ENCODE measurements around the gene SLX4IP.
"Not testable (repeated sequence)": the region's sequence is repeated elsewhere in the genome, so short reads cannot be mapped to it uniquely, and the experiment has no call there.

SLX4IP gene

DNA sequence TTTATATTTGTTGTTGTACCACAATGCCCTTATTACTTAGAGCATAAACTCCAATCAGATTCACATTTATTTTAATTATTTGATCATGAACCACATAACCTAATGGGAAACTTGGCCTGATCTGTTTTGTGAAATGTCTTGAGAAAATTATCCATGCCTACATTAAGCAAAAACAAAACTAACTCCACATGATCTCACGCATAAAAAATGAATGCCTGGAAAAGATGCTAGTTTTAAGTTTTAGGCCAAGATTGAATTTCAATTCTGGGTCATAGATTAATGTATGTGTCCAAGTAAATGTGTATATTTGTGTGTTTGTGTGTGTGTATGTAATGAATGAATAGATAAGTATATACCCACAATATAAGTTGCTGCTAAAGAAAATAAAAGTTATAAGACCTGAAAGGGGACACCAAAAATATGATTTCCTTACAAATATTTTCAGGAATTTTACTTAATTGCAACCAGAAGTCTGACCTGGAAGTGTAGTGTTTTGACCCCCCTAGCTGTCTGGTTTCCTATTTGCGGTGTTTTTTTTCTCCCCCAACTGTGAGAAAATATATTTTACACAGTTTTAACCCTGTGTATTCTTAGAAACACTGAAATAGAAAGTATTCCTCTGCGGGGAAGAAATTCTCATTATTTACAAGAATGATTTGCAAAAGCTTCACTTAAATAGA is 141.4 kb downstream of the SLX4IP start:
- no peak for DNase-seq (ENCODE audit: low spot score)

DNA sequence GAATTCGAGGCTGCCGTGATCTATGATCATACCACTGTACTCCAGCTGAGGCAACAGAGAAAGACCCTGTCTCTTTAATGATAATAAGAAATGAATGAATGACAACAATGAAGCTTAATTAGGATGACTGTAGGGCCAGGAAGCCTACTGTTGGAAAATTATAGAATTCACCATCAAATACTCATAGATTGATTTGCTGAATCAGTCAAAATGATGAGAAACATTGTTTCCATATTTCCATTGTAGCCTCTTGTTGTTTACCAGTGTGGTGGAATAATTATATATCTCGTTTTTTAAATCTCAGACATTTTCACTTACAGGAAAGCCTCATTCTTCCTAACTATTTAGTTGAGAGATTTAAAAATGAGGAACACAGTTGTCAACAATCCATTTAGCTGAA is 142.5 kb downstream of the SLX4IP start:
- no peak for DNase-seq (ENCODE audit: low spot score)

DNA sequence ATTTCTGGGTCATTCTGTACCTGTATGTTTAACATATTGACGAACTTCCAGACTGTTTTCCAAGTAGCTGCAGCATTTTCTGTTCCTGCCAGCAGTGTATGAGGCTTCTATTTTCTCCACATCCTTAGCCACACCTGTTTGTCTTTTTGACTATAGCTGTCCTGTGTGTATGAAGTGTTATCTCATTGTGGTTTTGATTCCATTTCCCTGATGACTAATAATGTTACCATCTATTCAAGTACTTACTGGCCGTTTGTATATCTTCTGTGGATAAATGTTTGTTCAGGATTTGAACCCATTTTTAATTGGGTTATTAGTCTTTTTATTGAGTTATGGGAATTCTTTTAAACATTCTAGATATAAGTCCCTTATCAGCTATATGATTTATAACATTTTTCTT is 143.5 kb downstream of the SLX4IP start:
- no peak for DNase-seq (ENCODE audit: low spot score)

DNA sequence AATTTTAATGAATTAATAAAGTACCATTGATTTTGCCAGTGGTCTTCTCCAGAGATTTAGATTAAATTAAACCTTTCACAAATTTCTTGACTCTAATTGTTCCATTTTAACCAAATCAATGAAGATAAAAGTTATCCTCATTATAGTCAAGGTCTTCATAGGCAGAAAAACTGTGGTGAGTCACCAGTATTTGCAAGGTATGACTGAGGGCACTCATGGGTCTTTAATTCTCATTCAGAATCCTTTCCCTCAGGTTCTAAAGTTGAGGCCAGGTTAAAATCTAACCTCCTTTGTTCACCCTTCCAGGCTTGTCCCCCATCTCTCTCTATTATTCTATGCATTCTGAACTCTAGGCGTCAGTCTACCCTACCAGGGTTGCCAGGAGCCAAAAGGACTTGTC is 144.8 kb downstream of the SLX4IP start:
- DNase-seq (ENCODE audit: low spot score), result no peak

DNA sequence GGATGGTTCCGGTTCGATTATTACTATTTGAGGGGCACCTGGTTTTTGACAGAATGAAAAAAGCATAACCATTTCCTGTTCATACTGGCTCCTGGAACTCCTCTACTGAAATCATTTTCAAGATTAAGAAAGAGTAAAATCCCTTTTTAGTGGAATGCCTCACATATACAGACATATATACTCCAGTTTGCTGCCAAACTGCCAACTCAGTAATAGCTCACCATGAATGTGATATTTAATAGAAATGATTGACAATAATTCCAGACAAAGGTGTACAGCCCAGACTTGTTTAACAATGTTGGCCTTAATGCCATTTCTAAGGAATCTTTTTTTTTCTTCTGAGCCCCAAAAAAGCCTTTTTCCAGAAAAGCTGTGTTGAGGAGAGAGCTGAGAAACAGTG is 145.6 kb downstream of the SLX4IP start:
- no peak for DNase-seq (ENCODE audit: low spot score)

DNA sequence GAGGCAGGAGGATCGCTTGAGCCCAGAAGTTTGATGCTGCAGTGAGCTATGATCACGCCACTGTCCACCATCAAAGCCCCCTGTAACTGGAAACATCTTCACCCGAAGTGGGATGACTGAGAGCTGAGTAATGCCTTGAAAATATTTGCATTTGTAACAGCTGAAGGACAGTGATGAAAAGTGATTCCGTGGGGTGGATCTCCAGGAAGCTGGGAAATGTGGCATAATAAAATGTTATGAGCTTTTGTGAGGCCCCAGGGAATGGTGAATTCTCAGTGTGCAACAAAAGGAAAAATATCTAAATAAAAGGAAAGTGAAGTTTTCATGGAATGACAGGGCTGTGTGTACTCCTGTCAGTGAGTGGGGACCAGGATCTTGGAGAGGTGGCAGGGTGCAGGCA is 146.7 kb downstream of the SLX4IP start:
- DNase-seq (ENCODE audit: low spot score), result no peak

DNA sequence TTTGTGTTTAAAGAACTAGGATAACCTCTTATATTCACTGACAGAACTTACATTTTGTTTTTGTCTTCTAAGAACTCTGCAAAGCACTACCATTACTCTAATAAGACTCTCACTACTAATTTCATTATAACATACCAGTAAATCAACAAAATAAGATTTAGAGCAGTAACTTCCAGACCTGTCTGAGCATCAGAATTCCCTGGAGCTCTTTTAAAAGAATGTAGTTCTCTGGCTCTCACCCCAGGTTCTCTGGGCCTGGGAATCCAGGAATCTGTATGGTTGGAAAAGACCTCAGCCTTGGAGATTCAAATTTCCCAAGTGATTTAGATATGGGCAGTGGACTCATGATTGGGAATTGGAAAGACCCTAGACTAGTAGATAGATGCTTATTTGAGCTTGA is 149.3 kb downstream of the SLX4IP start:
- DNase-seq (ENCODE audit: low spot score), result no peak

DNA sequence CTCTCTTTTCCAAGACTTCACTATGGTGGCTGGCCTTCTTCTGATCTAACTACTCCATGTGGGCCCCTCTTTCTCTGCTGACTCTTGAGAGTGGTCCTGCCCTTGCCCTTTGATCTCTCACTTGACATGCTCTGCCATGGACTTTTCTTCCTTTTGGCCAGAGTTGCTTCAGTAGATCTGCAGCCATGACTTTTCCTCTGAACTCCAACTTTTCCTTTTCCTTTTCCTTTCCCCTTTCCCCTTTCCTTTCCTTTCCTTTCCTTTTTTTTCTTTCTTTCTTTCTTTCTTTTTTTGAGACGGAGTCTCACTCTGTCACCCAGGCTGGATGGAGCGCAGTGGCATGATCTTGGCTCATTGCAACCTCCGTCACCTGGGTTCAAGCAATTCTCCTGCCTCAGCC is 150.2 kb downstream of the SLX4IP start:
- no peak for DNase-seq (ENCODE audit: low spot score)

DNA sequence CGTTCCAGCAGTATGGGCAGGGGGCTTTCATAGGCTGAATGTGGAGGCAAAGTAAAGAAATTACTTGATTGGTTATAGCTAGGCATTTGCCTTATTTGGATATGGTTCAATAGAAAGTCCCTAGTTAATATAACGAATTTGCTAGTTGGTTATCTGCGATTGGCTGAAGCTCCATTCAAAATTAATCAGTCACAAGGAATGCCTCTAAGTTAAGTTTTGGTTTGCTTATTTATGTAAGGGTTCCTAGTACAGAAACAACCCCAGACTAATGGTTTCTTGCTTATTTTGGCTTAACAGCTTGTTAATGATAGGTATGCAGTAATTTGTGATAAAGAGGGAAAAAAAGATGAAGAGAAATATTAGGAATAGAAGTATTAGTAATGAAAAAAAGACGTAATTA is 151.2 kb downstream of the SLX4IP start:
- no peak for DNase-seq (ENCODE audit: low spot score)

DNA sequence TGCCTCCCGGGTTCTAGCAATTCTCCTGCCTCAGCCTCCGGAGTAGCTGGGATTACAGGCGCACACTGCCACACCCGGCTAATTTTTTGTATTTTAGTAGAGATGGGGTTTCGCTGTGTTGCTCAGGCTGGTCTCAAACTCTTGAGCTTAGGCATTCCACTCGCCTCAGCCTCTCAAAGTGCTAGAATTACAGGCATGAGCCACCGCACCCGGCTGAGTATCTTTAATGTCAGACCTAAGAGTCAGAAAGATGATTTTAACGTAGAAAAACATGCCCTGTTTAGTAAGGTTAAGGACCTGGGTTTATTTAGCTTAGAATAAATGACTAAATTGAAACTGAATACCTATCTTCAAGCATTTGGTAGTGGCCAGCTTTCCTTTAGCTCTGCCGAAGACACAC is 155.3 kb downstream of the SLX4IP start:
- not testable (repeated sequence) for DNase-seq (ENCODE audit: low spot score)

DNA sequence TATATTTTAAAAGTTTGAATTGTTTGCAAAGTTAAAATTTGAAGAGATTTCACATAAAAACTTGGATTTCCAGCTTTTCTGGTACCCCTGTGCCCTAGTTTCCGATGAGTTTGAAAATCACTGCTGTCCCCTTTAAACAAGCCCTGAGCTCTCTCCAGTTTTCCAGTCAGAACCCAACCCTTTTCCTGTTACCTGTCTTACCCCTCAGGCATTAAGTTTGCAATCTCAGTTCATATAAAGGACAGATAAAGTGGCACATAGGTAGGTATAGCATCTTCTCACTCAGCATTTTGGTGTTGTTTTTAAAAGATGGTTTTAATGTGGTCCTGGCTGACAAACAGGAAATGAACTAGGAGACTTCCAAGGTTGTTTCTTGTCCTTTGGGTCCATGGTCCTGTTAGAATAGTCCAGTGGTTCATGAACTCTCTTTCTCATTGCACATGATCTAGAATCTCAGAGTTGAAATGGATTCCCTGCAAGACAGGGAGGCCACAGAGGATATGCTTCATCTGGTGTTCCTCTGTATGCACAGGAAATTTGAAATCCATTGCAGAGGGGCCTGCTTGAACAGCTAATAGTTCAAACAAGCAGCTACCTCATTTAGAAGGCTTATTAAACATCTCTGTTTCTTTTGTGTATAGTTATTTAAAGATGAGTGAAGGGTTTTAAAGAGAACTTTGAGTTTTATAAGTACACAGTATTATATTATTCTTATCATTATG is 156.0 kb downstream of the SLX4IP start:
- no peak for DNase-seq (ENCODE audit: low spot score)

DNA sequence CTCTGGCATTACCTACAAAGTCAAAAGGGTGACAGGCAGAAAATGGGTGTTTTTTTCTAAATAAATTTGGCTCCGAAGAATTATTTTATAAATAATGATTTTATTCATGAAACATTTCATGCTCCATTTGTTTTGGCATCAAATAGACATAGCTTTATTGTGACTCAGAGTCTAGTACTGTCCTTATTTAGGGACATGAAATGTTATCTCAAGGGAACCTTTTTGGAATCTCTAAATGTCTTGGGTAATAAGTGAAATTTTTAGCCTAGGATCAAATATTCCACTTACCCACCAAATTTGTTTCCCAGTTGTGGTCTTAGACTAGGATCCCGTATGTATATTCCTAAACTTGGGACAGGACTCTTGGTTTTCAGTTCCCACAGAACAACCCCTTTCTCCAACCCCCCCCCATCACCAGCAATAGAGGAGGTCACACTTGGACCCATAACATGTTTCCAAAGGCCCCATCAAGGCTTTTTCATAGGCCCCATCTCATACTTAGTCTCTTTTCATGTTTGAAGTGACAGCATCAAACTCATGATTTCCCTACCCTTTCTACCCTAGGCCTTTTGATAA is 156.9 kb downstream of the SLX4IP start:
- DNase-seq (ENCODE audit: low spot score), result no peak

DNA sequence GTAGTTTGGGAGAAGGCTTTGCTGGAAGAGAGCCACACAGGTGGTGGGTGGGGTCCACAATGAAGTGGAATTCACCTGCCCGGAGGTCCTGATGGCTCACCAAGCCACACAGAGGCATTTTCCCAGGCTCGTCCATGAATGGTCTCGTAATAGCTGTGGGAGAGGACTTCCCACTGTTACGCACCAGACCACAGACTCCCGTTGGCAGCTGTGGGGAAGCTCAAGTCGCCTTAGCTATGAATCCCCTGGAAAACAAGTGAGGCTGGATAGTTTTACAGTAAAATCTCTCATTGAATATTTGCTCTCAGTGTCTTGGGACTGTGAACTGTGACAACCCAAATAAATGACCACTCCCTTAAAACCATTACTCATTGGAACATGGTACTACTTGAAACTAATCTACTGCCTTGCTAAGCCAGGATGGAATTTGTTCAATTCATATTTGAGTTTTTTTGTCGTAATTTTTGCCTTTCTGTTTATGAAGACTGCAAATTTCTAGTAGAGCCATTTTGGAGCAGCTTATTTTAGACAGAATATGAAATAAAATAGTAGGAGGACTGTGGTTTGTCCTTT is 159.3 kb downstream of the SLX4IP start:
- no peak for DNase-seq (ENCODE audit: low spot score)

DNA sequence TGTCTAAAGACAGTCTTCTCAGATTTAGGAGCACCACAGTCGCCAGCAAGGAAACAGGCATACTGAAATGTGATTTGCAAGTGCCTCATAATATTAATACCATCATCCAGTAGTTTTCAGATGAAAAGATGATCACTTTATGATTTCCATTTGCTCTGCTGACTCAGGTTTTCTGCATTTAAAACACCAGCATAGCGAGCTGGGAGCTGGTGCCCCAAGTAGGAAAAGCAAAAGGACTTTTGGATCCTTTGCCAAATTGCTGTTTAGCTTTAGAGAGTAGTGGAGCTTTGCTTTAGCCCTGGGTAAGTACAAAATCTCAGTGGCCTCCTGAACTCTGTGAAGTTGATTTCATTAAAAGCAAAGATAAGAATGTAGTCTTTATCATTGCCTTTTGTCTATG is 160.2 kb downstream of the SLX4IP start:
- DNase-seq (ENCODE audit: low spot score), result no peak

DNA sequence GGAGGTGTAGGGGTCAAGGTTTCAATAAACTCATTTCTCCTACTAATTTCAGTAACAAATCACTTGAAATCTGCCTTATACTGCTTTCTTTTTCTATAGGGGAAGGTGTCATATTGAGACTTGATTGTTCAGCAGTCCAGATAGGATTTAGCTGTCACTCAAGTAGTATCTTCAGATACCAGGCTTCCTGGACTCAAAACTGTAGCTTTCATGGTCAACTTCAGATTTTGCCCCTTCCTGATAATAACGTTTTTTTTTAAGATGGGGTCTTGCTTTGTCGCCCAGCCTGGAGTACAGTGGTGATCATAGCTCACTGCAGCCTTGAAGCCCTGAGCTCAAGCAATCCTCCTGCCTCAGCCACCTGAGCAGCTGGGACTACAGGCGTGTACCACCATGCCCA is 160.9 kb downstream of the SLX4IP start:
- no peak for DNase-seq (ENCODE audit: low spot score)

DNA sequence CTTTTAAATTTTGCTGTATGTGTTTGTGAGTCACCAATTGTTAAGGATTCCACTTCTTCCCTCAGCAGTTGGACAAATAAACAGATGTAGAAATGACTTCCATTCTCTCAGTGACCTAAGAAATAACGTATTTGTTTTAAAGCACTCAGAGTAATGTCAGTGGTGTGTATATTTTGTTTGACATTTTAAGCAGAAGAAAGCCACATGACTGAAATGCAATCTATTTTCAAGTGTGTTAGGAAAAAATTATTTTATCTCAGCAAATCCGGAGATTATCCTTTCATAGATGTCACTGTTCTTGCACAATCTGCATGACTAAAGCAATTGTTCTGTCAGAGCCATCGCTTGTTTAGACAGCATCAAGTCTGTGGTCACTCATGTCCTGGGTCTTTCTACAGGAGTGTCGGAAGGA is 161.6 kb downstream of the SLX4IP start:
- DNase-seq (ENCODE audit: low spot score), result no peak

DNA sequence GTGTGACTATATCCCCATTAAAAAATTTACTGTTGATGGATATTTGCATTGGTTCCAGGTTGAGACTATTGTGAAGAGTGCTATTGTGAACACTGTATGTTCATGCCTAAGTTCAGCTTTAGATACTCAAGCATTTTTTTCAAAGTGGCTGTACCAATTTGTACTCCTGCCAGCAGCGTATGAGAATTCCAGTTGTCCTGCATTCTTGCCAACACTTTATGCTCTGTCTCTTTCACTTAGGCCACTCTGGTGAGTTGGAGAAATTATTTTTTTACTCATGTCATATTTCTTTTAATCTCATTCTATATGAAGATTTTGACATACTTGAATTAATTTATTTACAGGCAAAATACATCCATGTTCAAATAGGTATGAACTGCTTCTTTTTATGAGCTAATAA is 162.5 kb downstream of the SLX4IP start:
- DNase-seq (ENCODE audit: low spot score), result no peak

DNA sequence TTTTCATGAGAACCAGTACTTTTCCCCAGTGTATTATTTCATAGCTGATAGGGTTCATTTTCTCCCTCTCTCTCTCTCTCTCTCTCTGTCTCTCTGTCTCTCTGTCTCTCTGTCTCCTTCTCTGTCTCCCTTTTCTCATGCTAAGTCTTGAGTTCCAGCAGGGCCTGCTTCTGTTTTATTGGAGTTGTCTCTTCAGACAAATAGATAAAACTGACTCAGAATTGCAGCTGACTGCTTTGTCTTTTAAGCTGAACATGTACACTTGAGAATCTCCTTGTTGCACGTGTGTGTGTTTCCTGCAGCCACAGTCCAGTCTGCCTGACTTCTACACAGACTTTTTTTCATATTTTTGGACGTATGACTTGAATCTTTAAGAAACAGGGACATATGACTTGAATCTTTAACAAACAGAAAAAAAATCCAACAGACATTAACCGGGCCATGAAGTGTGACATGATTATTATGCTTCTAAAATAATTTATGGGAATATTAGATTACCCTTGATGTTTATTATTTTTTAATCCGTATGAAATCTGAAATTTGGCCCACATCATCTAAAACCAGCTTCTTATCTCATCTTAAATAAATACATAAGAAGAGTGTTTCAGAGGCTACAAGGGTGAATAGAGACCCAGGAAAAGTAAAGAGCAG is 167.2 kb downstream of the SLX4IP start:
- no peak for DNase-seq (ENCODE audit: low spot score)

DNA sequence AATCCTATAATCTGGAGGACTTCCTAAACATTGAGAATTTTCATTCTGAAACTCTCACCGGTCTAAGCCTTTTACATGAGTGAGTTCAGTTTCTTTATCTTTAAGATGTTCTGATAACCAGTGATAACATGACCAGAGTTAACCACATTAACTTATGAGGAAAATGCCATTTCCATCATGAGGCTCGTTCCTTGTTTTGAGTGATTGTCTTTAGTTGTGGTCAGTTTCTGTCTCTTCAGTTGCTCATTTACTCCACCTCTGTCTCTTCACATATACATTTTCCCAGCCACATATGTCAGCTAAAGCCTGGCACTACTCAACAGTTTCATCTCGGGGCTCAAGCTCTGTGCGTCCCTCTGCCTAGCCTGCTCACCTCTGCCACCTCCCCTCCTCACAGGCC is 168.3 kb downstream of the SLX4IP start:
- no peak for DNase-seq (ENCODE audit: low spot score)

DNA sequence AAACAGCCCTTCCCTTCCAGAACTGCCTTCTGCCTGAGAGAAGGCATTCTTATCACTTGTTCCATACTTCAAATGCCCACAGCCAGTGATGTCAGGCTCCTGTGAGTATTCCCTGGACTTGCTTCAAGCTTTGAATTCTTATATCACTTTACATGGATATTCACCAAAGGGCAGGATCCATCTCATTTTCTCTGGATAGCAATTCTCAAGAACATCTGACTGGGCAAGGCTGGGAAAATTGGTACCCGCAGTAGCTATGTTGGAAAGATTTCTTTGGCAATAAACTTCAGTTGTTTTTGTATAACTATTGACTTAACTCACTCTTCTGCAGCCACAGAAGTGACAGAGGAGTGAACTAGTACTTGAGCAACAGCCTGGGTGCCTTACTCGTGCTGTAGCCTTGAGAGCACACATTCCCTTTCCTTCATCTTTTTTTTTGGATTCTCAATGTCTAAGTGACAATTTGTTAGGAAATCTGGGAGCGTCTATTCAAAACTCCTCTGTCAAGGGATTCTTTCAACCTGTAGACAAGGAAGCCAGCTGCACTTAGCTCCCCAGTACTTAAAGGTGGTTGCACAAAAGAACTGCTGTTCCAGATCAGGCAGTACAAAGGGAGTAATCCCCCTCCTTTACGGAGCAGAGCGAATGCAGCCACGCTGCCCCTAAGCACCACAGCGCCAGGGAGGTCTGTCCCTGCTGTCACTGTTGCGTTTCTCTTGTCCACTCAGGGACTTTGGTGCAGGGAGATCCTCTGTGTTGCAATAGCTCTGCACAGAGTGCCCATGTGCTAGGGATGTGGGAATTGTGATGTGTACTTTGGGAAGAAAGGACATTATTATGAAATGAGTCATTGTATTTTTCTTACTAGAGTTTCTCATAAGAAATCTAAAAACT is 169.1 kb downstream of the SLX4IP start:
- no peak for DNase-seq (ENCODE audit: low spot score)

DNA sequence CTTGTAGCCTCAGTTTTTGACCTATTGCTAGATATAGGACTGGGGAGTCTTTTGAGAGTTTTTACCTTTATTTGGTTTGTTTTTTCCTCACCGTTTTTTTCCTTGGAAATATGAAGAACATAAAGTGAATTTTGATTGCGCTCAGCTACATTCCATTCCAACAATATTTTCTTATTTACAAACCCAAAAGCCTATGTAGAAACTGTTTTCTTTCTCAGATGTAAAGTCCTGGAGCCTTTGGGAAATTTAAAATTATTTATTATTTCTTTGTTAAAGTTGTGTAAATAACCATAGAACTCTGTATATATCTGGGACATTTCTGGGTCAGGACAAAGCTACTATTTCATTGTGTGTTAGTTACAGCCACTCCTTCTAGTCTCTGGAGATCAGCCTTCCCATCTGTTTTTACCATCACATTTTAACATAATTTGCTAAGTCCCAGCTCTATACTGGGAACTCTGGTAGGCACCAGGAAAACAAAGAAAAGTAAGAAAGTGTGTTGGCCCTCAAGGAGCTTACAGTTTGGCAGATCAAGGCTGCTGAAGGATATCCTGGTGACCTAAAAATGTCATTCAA is 169.8 kb downstream of the SLX4IP start:
- no peak for DNase-seq (ENCODE audit: low spot score)
